HTERT RPE-1 (cell line): Measurements from ENCODE around the gene MAPKAPK2.

Experiments used
- in situ Hi-C: fragments of 300-500 bp; cut with MboI; formaldehyde crosslinking; loops from 4 replicates; pipeline ENCODE4 v1.14.3; 2020; ENCODE audit warnings: low sequenced_read_pairs

The MAPKAPK2 gene

GRCh38 chr1:206660136-206660535 is 24.6 kb upstream of the MAPKAPK2 start:
- in situ Hi-C loops = no loop called here

GRCh38 chr1:206661161-206661820 is 23.4 kb upstream of the MAPKAPK2 start:
- in situ Hi-C loops = no loop called here

GRCh38 chr1:206662396-206663092 is 22.2 kb upstream of the MAPKAPK2 start:
- in situ Hi-C loops = no loop called here

- in situ Hi-C loops = no loop called here
Measured at GRCh38 chr1:206663362-206663761, 21.3 kb upstream of the MAPKAPK2 start.

GRCh38 chr1:206663832-206664652 is 20.7 kb upstream of the MAPKAPK2 start:
- in situ Hi-C loops = no loop called here

GRCh38 chr1:206664740-206665139 is 20.0 kb upstream of the MAPKAPK2 start:
- in situ Hi-C loops = no loop called here

- in situ Hi-C loops = no loop called here
Measured at GRCh38 chr1:206666031-206666561, 18.6 kb upstream of the MAPKAPK2 start.

- in situ Hi-C loops = no loop called here
Measured at GRCh38 chr1:206666954-206667665, 17.6 kb upstream of the MAPKAPK2 start.

- in situ Hi-C loops = no loop called here
Measured at GRCh38 chr1:206668351-206668750, 16.4 kb upstream of the MAPKAPK2 start.

- in situ Hi-C loops = no loop called here
Measured at GRCh38 chr1:206668874-206669410, 15.8 kb upstream of the MAPKAPK2 start.

- in situ Hi-C loops = no loop called here
Measured at GRCh38 chr1:206672011-206672688, 12.6 kb upstream of the MAPKAPK2 start.

- in situ Hi-C loops = no loop called here
Measured at GRCh38 chr1:206672844-206673758, 11.6 kb upstream of the MAPKAPK2 start.

- in situ Hi-C loops = no loop called here
Measured at GRCh38 chr1:206674236-206674635, 10.5 kb upstream of the MAPKAPK2 start.

- in situ Hi-C loops = no loop called here
Measured at GRCh38 chr1:206674745-206675175, 9.9 kb upstream of the MAPKAPK2 start.

GRCh38 chr1:206676499-206676898 is 8.2 kb upstream of the MAPKAPK2 start:
- in situ Hi-C loops = no loop called here

- in situ Hi-C loops = no loop called here
Measured at GRCh38 chr1:206678490-206678889, 6.2 kb upstream of the MAPKAPK2 start.

- in situ Hi-C loops = no loop called here
Measured at GRCh38 chr1:206679738-206680211, 4.9 kb upstream of the MAPKAPK2 start.

- in situ Hi-C loops = no loop called here
Measured at GRCh38 chr1:206680279-206680678, 4.4 kb upstream of the MAPKAPK2 start.

- in situ Hi-C loops = no loop called here
Measured at GRCh38 chr1:206681359-206681758, 3.3 kb upstream of the MAPKAPK2 start.
